Stimulated activated memory B cell treated with anti-CD40 and anti-IgM and Interleukin-4, amounts not matched to agents 10 μg/mL and 1 μg/mL and 100 μg/mL, for 72 hours (primary cell): ENCODE data around the gene EYA3.
A peak's percentile ranks its signal among the peaks of the same experiment; 100 is the strongest.

ENCODE experiments used
- ATAC-seq: fragments of 150-1000 bp; cut with Tn5 transposase; 2 replicates; pipeline ENCODE4 v1.10.0; 2021
- H3K27ac Mint-ChIP-seq: one replicate; pipeline ENCODE4 v1.8.0; 2022; ENCODE audit warnings: mild to moderate bottlenecking, mixed read lengths
- H3K27me3 Mint-ChIP-seq: one replicate; pipeline ENCODE4 v1.8.0; 2022; ENCODE audit warnings: mixed read lengths
- H3K36me3 Mint-ChIP-seq: one replicate; pipeline ENCODE4 v1.8.0; 2022; ENCODE audit warnings: mixed read lengths
- H3K4me1 Mint-ChIP-seq: one replicate; pipeline ENCODE4 v1.8.0; 2022; ENCODE audit warnings: mixed read lengths
- H3K4me3 Mint-ChIP-seq: one replicate; pipeline ENCODE4 v1.8.0; 2022; ENCODE audit warnings: mild to moderate bottlenecking, moderate library complexity, mixed read lengths
- H3K9me3 Mint-ChIP-seq: one replicate; pipeline ENCODE4 v1.8.0; 2022; ENCODE audit warnings: mixed read lengths

Gene EYA3

DNA sequence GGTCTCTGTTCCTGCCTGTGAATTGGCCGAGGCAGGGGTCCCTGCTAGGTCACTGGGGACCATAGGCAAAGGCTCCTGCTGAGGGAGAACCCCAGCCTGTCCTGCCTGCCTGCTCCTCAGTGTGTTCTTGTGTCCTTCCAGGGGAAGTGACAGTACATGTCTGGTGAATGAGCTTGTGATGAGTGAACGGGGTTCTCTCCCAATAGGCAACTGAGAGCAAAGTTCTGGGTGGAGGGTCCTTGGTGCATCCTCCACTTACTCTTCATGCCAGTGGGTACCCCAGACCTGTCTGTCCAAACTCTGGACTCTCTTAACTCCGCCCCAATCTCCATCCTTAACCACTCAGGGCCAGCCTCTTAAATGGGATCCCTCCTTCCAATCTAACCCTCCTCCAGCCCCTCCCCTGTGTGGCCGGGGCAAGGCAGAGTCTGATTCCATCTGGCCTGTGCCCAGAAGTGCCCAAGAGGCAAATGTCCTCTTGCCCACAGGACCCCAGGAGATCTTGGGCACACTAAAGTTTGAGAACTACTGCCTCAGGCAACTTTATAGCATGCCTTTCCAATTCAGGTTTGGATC is 126.7 kb downstream of the EYA3 start:
- Mint-ChIP-seq H3K36me3 (peaks cover 22% of the 10 kb centered on the region), H3K9me3 (no peaks in the 10 kb centered on the region), H3K27me3 (no peaks in the 10 kb centered on the region), H3K4me1 (peaks cover 21% of the 10 kb centered on the region), H3K4me3 (peak overlapping the region; percentile 31), H3K27ac (peak overlapping the region; percentile 82)
- no peak for ATAC-seq

DNA sequence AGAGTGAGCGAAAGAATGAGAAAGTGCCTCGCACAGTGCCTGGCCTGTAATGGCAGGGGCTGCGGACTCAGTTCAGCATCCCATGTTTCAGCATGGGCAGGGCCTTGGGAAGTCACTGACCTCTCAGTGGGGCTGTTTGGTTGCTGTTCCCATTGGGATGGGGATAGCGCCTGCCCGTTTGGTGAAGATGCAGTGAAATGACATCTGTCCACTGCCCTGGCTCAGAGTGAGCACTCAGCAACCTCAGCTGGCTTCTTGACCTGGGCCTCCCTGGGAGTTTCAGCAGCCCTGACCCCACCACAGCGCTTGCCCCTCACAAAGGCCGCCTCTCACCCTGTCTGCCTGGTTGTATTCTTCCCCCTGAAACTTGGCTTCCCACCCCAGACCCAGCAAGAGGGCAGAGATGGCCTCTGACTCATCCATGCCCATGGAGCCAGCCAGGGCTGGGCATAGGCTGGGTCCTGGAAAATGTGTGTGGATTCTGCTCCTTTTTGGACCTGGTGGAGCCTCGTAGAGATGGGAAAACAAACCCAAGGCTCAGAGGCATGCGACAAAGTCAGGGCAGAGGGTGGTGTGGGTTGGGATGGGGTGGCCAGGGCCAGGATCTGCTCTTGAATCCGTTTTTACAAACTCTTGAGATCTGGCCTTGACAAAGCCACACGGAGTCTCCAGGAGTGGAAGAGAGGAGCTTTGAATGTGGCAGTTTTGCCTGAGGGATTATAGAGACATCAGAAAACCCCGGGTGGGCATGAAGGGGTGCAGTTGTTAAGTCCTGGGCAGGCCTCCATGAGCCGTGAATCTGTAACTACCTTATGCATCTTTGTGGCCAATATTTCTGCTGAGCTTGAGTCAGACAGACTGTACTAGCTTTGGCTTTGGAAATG is 127.4 kb downstream of the EYA3 start:
- peaks cover 18% of the 10 kb centered on the region for H3K36me3 Mint-ChIP-seq
- ATAC-seq = no peak
- H3K4me3 Mint-ChIP-seq = peak overlapping the region; percentile 88
- H3K27me3 Mint-ChIP-seq = no peaks in the 10 kb centered on the region
- H3K9me3 Mint-ChIP-seq = no peaks in the 10 kb centered on the region
- H3K27ac Mint-ChIP-seq = peak overlapping the region; percentile 82
- H3K4me1 Mint-ChIP-seq = peaks cover 21% of the 10 kb centered on the region

DNA sequence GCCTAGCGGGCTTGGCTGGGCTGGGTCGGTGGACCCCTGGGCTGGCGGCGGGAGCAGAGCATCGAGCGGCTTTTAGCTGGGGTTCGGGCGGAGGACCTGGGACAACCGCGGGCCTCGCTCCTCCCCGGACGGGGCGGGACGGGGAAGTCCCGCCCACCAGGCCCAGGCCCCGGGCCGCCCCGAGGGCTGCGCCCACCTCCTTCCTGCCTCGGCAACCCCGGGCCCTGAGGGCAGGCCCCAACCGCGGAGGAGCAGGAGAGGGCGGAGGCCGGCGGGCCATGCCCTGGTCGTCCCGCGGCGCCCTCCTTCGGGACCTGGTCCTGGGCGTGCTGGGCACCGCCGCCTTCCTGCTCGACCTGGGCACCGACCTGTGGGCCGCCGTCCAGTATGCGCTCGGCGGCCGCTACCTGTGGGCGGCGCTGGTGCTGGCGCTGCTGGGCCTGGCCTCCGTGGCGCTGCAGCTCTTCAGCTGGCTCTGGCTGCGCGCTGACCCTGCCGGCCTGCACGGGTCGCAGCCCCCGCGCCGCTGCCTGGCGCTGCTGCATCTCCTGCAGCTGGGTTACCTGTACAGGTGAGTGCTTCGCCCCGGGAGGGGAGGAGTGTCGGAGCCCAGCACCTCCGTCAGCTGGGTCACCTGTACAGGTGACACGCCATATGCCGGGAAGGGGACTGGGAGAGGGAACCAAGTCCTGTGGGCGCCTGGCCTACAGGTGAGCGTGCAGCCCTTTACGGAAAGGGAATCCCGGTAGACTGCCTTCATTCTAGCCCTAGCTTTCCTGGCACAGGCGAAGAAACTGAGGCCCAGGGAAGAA is 128.4 kb downstream of the EYA3 start, which contains the start of gene XKR8:
XKR8 (plus strand) TSS at position 182 of the 812 bp plus-strand sequence; CDS start at position 279, 97 bp downstream.
- Mint-ChIP-seq H3K27me3 (peaks cover 4% of the 10 kb centered on the region), H3K4me3 (peak within 1 kb of the TSS; percentile 88), H3K27ac (peak within 1 kb of the TSS; percentile 82), H3K4me1 (peaks cover 21% of the 10 kb centered on the region), H3K9me3 (no peaks in the 10 kb centered on the region), H3K36me3 (peaks cover 13% of the 10 kb centered on the region)
- peak; percentile 99 for ATAC-seq

DNA sequence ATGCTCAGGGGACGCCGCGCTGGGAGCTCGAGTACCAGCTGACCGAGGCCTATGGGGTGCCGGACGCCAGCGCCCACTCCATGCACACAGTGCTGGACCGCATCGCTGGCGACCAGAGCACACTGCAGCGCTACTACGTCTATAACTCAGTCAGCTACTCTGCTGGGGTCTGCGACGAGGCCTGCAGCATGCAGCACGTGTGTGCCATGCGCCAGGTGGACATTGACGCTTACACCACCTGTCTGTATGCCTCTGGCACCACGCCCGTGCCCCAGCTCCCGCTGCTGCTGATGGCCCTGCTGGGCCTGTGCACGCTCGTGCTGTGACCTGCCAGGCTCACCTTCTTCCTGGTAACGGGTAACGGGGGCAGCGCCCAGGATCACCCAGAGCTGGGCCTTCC is 129.9 kb downstream of the EYA3 start:
- no peak for ATAC-seq
- Mint-ChIP-seq H3K27ac (no peak overlapping the region), H3K9me3 (no peaks in the 10 kb centered on the region), H3K36me3 (peaks cover 5% of the 10 kb centered on the region), H3K4me3 (no peak overlapping the region), H3K4me1 (peaks cover 21% of the 10 kb centered on the region), H3K27me3 (peaks cover 7% of the 10 kb centered on the region)

DNA sequence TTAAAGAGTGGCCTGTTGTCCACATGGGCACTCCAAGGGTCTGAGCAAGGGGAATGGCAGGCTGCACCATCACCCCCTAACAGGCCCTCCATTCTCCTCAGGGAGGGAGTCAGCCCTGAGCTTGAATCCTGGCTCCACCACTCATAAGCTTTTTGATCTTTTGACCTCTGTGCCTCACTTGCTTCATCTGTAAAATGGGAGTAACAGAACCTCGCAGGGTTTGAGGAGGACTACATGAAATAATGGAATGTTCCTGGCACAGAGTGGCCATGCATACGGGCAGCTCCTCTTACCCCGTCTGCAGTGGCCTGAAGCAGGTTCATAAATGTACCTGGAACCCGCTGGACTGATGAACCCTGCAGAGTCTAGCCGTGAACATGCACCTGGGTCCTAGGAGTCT is 130.8 kb downstream of the EYA3 start:
- H3K4me3 Mint-ChIP-seq = no peak overlapping the region
- no peak overlapping the region for H3K27ac Mint-ChIP-seq
- no peak for ATAC-seq
- no peaks in the 10 kb centered on the region for H3K9me3 Mint-ChIP-seq
- H3K4me1 Mint-ChIP-seq = peaks cover 21% of the 10 kb centered on the region
- no peaks in the 10 kb centered on the region for H3K36me3 Mint-ChIP-seq
- peaks cover 7% of the 10 kb centered on the region for H3K27me3 Mint-ChIP-seq

DNA sequence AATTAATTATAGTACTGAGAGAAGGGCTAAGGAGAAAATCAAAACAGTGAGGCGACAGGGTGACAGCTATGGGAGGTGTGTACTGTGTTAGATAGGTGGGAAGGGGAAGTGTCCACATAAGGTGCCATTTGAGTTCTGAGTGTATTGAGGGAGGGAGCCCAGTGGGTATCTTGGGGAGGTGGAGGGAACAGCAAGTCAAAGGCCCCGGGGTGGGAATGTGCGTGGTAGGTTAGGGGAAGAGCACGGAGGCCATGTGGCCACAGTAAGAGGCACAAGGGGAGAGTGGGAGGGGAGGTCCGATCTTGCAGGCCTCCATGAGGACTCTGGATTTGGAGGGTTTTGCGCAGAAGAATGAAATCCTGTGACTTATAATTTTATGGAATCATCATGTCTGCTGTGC is 131.6 kb downstream of the EYA3 start:
- H3K27ac Mint-ChIP-seq = peak overlapping the region; percentile 31
- peaks cover 17% of the 10 kb centered on the region for H3K4me1 Mint-ChIP-seq
- H3K27me3 Mint-ChIP-seq = peaks cover 7% of the 10 kb centered on the region
- no peaks in the 10 kb centered on the region for H3K36me3 Mint-ChIP-seq
- no peaks in the 10 kb centered on the region for H3K9me3 Mint-ChIP-seq
- H3K4me3 Mint-ChIP-seq = no peak overlapping the region
- no peak for ATAC-seq

DNA sequence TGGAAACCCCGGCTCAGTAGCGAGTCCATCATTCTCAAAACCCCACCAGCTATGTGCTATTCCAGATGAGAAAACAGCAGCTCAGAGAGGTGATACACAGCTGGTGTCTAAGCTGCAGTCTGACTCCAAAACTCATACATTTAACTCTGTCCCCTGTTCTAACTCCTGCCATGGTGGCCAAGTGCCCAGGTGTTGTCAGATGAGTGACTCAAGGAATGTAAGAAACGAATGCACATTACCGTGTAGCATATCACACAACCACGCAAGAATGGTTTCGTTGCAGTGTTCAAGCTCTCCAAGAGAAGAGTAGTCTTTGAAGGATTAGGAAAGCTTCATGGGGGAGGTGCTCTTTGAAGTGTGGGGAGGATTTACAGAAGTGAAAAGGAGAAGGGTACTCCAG is 133.3 kb downstream of the EYA3 start:
- Mint-ChIP-seq H3K4me3 (no peak overlapping the region), H3K36me3 (no peaks in the 10 kb centered on the region), H3K27me3 (peaks cover 7% of the 10 kb centered on the region), H3K9me3 (no peaks in the 10 kb centered on the region), H3K4me1 (peaks cover under 1% of the 10 kb centered on the region), H3K27ac (no peak overlapping the region)
- no peak for ATAC-seq

DNA sequence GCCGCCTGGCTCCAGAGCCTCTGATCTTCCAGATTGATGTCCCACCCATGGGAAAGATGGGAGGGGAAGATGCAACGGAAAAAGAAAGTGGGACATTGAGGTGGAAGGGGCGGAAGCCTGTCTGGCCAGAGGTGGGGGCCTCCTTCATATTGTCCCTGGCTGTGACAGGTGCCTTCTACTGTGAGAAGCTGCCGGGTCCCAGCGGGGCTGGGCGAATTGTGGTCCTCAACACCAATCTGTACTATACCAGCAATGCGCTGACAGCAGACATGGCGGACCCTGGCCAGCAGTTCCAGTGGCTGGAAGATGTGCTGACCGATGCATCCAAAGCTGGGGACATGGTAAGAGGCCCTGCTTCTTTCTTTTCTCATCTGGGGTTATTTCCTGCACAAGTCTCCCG is 134.2 kb downstream of the EYA3 start:
- Mint-ChIP-seq H3K4me3 (no peak overlapping the region), H3K9me3 (no peaks in the 10 kb centered on the region), H3K4me1 (no peaks in the 10 kb centered on the region), H3K27ac (no peak overlapping the region), H3K36me3 (no peaks in the 10 kb centered on the region), H3K27me3 (peaks cover 7% of the 10 kb centered on the region)
- no peak for ATAC-seq

DNA sequence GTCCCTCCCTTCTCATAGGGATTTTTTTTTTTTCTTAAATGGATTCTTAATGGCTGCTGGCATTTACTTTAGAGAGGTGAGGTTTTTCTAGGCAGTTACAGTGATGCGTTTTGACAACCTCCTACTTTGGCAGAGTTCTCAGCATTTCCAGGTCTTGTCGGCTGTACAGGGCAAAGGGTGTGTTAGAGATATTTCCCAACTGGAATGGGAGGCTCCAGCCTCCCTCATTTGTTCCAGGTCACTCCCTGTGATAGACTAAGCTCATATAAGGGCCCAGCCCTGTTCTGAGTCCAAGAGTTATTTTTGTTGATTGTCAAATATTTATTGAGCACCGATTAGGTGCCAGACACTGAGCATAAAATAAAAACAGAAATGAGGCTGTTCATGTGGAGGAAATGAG is 136.3 kb downstream of the EYA3 start:
- H3K9me3 Mint-ChIP-seq = no peaks in the 10 kb centered on the region
- H3K36me3 Mint-ChIP-seq = no peaks in the 10 kb centered on the region
- H3K27me3 Mint-ChIP-seq = peaks cover 7% of the 10 kb centered on the region
- no peak for ATAC-seq
- no peaks in the 10 kb centered on the region for H3K4me1 Mint-ChIP-seq
- H3K27ac Mint-ChIP-seq = no peak overlapping the region
- no peak overlapping the region for H3K4me3 Mint-ChIP-seq

DNA sequence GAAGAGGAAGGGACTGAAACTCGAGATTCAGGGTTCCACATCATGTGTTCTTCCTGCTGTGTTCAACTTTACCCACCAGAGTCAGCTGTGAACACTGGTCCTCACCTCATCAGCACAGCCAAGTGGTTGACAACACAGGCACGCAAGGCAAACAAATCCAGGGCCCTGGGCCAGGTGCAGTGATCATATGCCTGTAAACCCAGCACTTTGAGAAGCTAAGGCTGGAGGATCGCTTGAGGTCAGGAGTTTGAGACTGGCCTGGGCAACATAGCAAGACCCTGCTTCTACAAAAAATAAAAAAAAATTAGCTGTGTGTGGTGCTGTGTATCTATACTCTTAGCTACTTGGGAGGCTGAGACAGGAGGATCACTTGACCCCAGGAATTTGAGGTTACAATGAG is 137.0 kb downstream of the EYA3 start:
- Mint-ChIP-seq H3K27me3 (peaks cover 7% of the 10 kb centered on the region), H3K36me3 (no peaks in the 10 kb centered on the region), H3K4me1 (no peaks in the 10 kb centered on the region), H3K9me3 (no peaks in the 10 kb centered on the region), H3K27ac (no peak overlapping the region), H3K4me3 (no peak overlapping the region)
- no peak for ATAC-seq

DNA sequence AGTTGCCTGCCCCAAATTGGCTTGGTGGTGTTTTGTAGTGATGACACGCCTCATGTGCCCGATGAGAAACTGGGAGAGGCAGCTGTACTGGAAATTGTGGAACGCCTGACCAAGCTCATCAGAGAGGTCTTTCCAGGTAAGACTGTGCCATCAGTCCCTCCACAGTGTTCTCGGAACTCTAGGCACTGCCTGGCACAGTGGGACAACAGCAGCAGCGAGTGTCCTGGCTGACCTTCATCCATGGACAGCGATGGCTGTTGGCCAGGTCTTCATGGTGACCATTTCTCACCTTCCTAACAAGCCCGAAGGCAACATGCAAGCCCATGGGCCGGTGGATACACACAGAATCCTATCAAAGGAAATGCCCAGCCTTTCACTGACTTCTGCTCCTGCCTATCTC is 139.4 kb downstream of the EYA3 start:
- no peak overlapping the region for H3K27ac Mint-ChIP-seq
- H3K4me3 Mint-ChIP-seq = no peak overlapping the region
- H3K27me3 Mint-ChIP-seq = no peaks in the 10 kb centered on the region

DNA sequence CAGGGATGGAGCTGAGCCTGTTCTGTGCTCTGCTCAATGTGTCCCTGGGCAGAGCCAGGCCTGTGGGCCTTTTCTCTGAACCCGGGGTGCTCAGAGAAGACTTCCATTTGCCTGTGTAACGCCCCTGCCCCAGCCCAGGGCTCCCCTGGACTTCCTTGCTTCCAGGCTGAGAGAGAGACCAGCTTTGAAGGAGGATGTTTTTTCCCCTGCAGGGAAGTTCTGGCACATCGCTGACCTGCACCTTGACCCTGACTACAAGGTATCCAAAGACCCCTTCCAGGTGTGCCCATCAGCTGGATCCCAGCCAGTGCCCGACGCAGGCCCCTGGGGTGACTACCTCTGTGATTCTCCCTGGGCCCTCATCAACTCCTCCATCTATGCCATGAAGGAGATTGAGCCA is 143.4 kb downstream of the EYA3 start:
- Mint-ChIP-seq H3K4me3 (no peak overlapping the region), H3K36me3 (no peaks in the 10 kb centered on the region), H3K27me3 (no peaks in the 10 kb centered on the region), H3K9me3 (no peaks in the 10 kb centered on the region), H3K4me1 (peaks cover 4% of the 10 kb centered on the region), H3K27ac (no peak overlapping the region)
- ATAC-seq = peak; percentile 17

More for the DNA sequence above, 139.4 kb downstream of the EYA3 start:
- Mint-ChIP-seq H3K4me1 (no peaks in the 10 kb centered on the region), H3K9me3 (no peaks in the 10 kb centered on the region), H3K36me3 (no peaks in the 10 kb centered on the region)
- ATAC-seq = no peak

DNA sequence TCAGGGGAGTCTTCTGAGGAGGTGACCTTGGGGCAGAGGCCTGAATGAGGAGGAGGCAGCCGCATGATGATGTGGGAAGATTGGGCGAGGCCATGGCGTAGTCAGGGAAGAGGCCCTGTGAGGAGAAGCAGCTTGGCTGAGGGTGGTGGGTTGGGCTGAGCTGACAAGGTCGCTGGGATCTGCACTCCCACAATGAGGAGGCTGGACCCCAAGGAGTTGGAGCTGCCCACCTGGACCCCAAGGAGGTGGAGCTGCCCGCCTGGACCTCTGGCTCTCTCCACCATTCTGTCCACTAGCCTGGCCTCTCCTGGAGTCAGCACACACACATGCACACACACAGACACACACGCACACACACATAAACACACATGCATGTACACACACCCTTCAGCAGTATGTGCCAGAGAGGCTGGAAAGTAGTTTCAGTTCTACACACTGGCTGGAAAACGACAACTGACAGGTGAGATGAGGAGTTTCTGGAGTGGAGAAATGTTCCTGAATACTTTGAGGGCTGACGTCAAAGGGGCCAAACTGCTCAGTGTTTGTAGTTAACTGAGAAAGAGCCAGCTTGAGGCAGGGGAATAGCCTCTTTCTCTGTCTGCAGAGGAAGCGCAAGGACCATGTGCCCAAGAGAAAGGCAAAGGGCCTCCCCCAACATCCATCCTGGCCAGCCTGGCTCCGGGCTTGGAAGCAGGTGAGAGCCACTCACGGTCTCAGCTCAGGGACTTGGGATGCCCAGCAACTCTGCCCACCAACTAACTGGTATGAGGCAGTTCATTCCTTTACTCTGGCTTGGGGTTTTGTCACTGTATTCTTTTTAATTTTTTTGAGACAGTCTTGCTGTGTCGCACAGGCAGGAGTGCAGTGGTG is 146.5 kb downstream of the EYA3 start:
- H3K4me3 Mint-ChIP-seq = no peak overlapping the region
- peaks cover 6% of the 10 kb centered on the region for H3K4me1 Mint-ChIP-seq
- no peaks in the 10 kb centered on the region for H3K36me3 Mint-ChIP-seq
- no peak overlapping the region for H3K27ac Mint-ChIP-seq
- no peak for ATAC-seq
- no peaks in the 10 kb centered on the region for H3K9me3 Mint-ChIP-seq
- no peaks in the 10 kb centered on the region for H3K27me3 Mint-ChIP-seq

DNA sequence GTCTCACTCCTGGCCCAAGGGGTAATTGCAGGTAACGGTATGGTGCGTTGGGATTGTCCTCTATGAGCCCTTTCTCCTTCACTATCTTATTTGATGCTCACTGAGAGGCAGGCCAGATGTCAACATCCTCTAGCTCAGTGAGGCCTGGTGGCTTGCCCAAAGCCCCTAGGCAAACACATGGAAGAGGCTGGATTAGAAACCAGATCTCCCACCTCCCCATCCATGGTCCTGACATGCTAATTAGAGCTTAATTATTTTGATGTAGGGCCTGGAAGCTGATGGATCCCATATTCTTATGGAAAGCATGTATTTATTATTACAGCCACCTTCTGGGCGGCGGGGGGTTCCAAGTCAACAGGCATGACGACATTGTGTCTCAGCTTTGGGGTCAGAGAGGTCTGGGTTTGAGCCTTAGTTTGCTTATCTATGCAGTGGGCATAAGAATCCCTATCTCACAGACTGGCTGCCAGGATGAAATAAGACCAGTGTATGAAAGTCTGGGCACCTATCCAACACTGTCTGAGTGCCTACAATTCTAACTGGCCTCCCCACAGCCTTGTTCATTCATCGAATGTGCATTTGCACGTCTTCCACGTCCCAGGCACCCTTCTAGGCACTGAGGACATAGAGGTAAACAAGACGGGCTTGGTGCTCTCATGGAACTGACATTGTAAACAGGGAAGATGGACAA is 147.4 kb downstream of the EYA3 start:
- ATAC-seq = no peak
- no peak overlapping the region for H3K27ac Mint-ChIP-seq
- peaks cover 6% of the 10 kb centered on the region for H3K4me1 Mint-ChIP-seq
- no peaks in the 10 kb centered on the region for H3K36me3 Mint-ChIP-seq
- no peaks in the 10 kb centered on the region for H3K9me3 Mint-ChIP-seq
- H3K4me3 Mint-ChIP-seq = no peak overlapping the region
- peaks cover under 1% of the 10 kb centered on the region for H3K27me3 Mint-ChIP-seq
